ENCODE results near the gene TTC32.

DNA sequence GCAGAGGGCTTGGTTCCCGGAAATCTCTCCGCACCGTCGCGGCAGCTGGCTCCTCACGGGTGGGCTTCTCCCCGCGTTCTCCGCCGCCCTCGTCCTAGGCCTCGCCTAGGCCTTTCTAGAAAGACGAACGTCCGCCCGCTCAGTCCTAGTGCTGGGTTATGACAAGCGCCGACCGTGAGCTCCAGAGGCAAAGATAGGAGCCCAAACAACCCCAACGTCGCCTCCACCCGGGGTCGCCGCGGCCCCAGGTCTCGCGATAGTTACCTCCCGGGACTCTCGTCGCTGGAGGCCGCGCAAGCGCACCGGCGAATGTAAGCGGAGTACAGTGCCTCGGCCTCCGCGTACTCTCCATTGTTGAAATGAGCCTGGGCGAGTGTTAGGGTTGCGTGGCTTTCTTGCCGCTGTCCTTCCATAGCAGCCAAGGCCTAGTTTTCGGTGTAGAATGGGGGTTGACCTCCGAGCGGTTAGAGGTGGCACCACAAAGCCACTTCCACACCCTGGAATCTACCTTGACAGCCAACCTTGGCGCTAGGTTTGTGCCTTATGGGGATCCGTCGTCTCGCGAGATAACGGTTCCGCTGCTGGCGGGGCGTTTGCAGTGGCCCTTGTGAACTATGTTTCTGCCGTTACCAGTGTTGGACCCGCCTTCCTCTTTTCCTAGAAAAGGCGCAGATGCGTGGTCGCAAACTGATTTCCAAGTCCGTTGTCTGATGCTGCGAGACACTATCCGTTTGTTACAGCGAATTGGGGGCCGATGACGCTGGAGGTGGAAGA is at the start of gene TTC32:
- TF ChIP-seq, protein P1, sequence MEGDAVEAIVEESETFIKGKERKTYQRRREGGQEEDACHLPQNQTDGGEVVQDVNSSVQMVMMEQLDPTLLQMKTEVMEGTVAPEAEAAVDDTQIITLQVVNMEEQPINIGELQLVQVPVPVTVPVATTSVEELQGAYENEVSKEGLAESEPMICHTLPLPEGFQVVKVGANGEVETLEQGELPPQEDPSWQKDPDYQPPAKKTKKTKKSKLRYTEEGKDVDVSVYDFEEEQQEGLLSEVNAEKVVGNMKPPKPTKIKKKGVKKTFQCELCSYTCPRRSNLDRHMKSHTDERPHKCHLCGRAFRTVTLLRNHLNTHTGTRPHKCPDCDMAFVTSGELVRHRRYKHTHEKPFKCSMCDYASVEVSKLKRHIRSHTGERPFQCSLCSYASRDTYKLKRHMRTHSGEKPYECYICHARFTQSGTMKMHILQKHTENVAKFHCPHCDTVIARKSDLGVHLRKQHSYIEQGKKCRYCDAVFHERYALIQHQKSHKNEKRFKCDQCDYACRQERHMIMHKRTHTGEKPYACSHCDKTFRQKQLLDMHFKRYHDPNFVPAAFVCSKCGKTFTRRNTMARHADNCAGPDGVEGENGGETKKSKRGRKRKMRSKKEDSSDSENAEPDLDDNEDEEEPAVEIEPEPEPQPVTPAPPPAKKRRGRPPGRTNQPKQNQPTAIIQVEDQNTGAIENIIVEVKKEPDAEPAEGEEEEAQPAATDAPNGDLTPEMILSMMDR (IDR thresholded peaks at IDR 0.05) = no peak
- no peak for TF ChIP-seq EZH2 (IDR thresholded peaks at IDR 0.05)
